Keratinocyte (primary cell): ENCODE results near the gene TSPAN16.
"Not testable (repeated sequence)": the region's sequence is repeated elsewhere in the genome, so short reads cannot be mapped to it uniquely, and the experiment has no call there.

ENCODE experiments used
- CTCF ChIP-seq, 3 experiments: IDR thresholded peaks in 1 of 3; conservative IDR thresholded peaks in 1 of 3; optimal IDR thresholded peaks in 1 of 3; 2 replicates in 2 of 3; 3 replicates in 1 of 3; pipeline versions ENCODE3 to v1.5.1; 2011; ENCODE audit warnings: low read length in 3 of 3, mild to moderate bottlenecking in 3 of 3, moderate library complexity in 2 of 3, control low read depth in 1 of 3, inconsistent platforms in 1 of 3; ENCODE audit not compliant: insufficient read depth in 2 of 3; ENCODE audit errors: extremely low read depth in 1 of 3
- EZH2 ChIP-seq: IDR thresholded peaks from one replicate; pipeline ENCODE4 v1.6.1; 2012; ENCODE audit warnings: inconsistent platforms, mild to moderate bottlenecking, low read length, moderate library complexity

- not testable (repeated sequence) for TF ChIP-seq CTCF (optimal IDR thresholded peaks at IDR 0.05 in 1 of 3, IDR thresholded peaks at IDR 0.05 in 1 of 3, conservative IDR thresholded peaks at IDR 0.05 in 1 of 3; ENCODE audit: extremely low read depth in 1 of 3, insufficient read depth in 2 of 3, low read length in 3 of 3); EZH2
Observed at GRCh38 chr19:11340099-11340467, 44.1 kb downstream of the TSPAN16 start.
